MM.1S (cell line): ENCODE measurements around the gene CCDC86.

Experiments
- DNase-seq: peaks from one replicate; pipeline ENCODE4 v3.0.0-alpha.2; 2015
- H2AFZ ChIP-seq: fragments of 300-600 bp; sonication (generic); 2 replicates; pipeline ENCODE4 v1.6.0; 2016; ENCODE audit warnings: antibody characterized with exemption, low read length
- H3F3A ChIP-seq: fragments of 300-600 bp; sonication (generic); 2 replicates; pipeline ENCODE4 v1.6.1; 2016; ENCODE audit warnings: mild to moderate bottlenecking, antibody characterized with exemption, low read length, moderate library complexity, mixed read lengths; ENCODE audit not compliant: insufficient read depth
- H3K27ac ChIP-seq: fragments of 300-600 bp; sonication (generic); 2 replicates; pipeline ENCODE4 v1.5.1; 2016; ENCODE audit warnings: mild to moderate bottlenecking, low read length
- H3K27me3 ChIP-seq: fragments of 300-600 bp; sonication (generic); replicated peaks from 2 replicates; pipeline ENCODE4 v1.6.0; 2016; ENCODE audit warnings: low read length; ENCODE audit not compliant: insufficient read depth
- H3K36me3 ChIP-seq: fragments of 300-600 bp; sonication (generic); replicated peaks from 2 replicates; pipeline ENCODE4 v1.6.1; 2016; ENCODE audit warnings: mild to moderate bottlenecking, low read length, mixed read lengths; ENCODE audit not compliant: insufficient read depth
- H3K4me1 ChIP-seq: fragments of 300-600 bp; sonication (generic); 2 replicates; pipeline ENCODE4 v1.6.1; 2016; ENCODE audit warnings: low read length, mixed read lengths
- H3K4me2 ChIP-seq: fragments of 300-600 bp; sonication (generic); 2 replicates; pipeline ENCODE4 v1.6.0; 2016; ENCODE audit warnings: low read depth, low read length
- H3K4me3 ChIP-seq: fragments of 300-600 bp; sonication (generic); 2 replicates; pipeline ENCODE4 v1.5.1; 2016; ENCODE audit warnings: low read length, mixed read lengths
- H3K79me2 ChIP-seq: fragments of 300-600 bp; sonication (generic); 2 replicates; pipeline ENCODE4 v1.6.1; 2016; ENCODE audit warnings: mixed run types, low read length, mixed read lengths
- H3K9ac ChIP-seq: fragments of 300-600 bp; sonication (generic); 2 replicates; pipeline ENCODE4 v1.6.1; 2016; ENCODE audit warnings: low read length, mixed read lengths
- H3K9me2 ChIP-seq: fragments of 300-600 bp; sonication (generic); replicated peaks from 2 replicates; pipeline ENCODE4 v1.6.1; 2016; ENCODE audit warnings: mild to moderate bottlenecking, low read length, mixed read lengths; ENCODE audit not compliant: insufficient read depth
- H3K9me3 ChIP-seq: fragments of 300-600 bp; sonication (generic); replicated peaks from 2 replicates; pipeline ENCODE4 v1.6.1; 2016; ENCODE audit warnings: mild to moderate bottlenecking, low read length, mixed read lengths; ENCODE audit not compliant: insufficient read depth
- H4K20me1 ChIP-seq: fragments of 300-600 bp; sonication (generic); 2 replicates; pipeline ENCODE4 v1.6.1; 2016; ENCODE audit warnings: mild to moderate bottlenecking, low read length, moderate library complexity, mixed read lengths; ENCODE audit not compliant: insufficient read depth
- CTCF ChIP-seq: fragments of 300-600 bp; sonication (generic); IDR thresholded peaks from 2 replicates; pipeline ENCODE4 v1.5.1; 2016; ENCODE audit warnings: antibody characterized with exemption, low read length, mixed read lengths
- EZH2 ChIP-seq: fragments of 300-600 bp; sonication (generic); optimal IDR thresholded peaks from 2 replicates; pipeline ENCODE3; 2017; ENCODE audit warnings: low read depth, mild to moderate bottlenecking, antibody characterized with exemption, low read length, mixed read lengths
- EZH2phosphoT487 ChIP-seq: fragments of 300-600 bp; sonication (generic); IDR thresholded peaks from 2 replicates; pipeline ENCODE4 v1.6.1; 2018; ENCODE audit warnings: antibody characterized with exemption, low read length

CCDC86 gene

GRCh38 chr11:60878245-60879101, 36.6 kb downstream of the CCDC86 start:
- Histone ChIP-seq H3K36me3 (no peaks in the 10 kb centered on the region), H3K9me2 (no peaks in the 10 kb centered on the region), H3K9me3 (no peaks in the 10 kb centered on the region), H3K9ac (no peak overlapping the region), H3F3A (no peaks in the 10 kb centered on the region), H3K4me1 (peaks cover 6% of the 10 kb centered on the region; the same call in 1 of the 2 replicates), H3K27me3 (no peaks in the 10 kb centered on the region), H3K4me3 (no peak overlapping the region), H3K79me2 (no peaks in the 10 kb centered on the region), H4K20me1 (no peaks in the 10 kb centered on the region), H2AFZ (no peak overlapping the region), H3K27ac (no peak overlapping the region), H3K4me2 (no peak overlapping the region)
- DNase-seq, result no peak
- TF ChIP-seq CTCF (no peak), EZH2phosphoT487 (no peak), EZH2 (no peak)

GRCh38 chr11:60879104-60879503, 37.2 kb downstream of the CCDC86 start:
- no peaks in the 10 kb centered on the region for H3F3A ChIP-seq
- peaks cover 6% of the 10 kb centered on the region; the same call in 1 of the 2 replicates for H3K4me1 ChIP-seq
- H3K4me3 ChIP-seq, result no peak overlapping the region
- no peaks in the 10 kb centered on the region for H3K9me2 ChIP-seq
- H3K9ac ChIP-seq, result no peak overlapping the region
- no peaks in the 10 kb centered on the region for H3K79me2 ChIP-seq
- no peaks in the 10 kb centered on the region for H3K36me3 ChIP-seq
- no peak for TF ChIP-seq CTCF
- TF ChIP-seq EZH2phosphoT487, result no peak
- TF ChIP-seq EZH2, result no peak
- H3K9me3 ChIP-seq, result no peaks in the 10 kb centered on the region
- no peak for DNase-seq
- H4K20me1 ChIP-seq, result no peaks in the 10 kb centered on the region
- H3K27me3 ChIP-seq, result no peaks in the 10 kb centered on the region
- H3K4me2 ChIP-seq, result no peak overlapping the region
- no peak overlapping the region for H3K27ac ChIP-seq
- H2AFZ ChIP-seq, result no peak overlapping the region

- no peak for TF ChIP-seq EZH2phosphoT487
- TF ChIP-seq EZH2, result no peak
- no peak for TF ChIP-seq CTCF
Observed at GRCh38 chr11:60879971-60880588, 38.2 kb downstream of the CCDC86 start.

More at GRCh38 chr11:60879971-60880588, 38.2 kb downstream of the CCDC86 start:
- Histone ChIP-seq H3K79me2 (no peaks in the 10 kb centered on the region), H3K4me2 (no peak overlapping the region), H2AFZ (no peak overlapping the region), H3K4me3 (no peak overlapping the region), H3K27ac (no peak overlapping the region), H3K9ac (no peak overlapping the region), H3K27me3 (no peaks in the 10 kb centered on the region), H3K4me1 (peaks cover 6% of the 10 kb centered on the region; the same call in 1 of the 2 replicates), H3K9me3 (no peaks in the 10 kb centered on the region), H3F3A (no peaks in the 10 kb centered on the region), H3K36me3 (no peaks in the 10 kb centered on the region), H4K20me1 (no peaks in the 10 kb centered on the region), H3K9me2 (no peaks in the 10 kb centered on the region)
- DNase-seq, result no peak
